GM19395 (cell line): ENCODE measurements around the gene SQOR.

Experiments
- ATAC-seq: cut with Tn5 transposase; IDR thresholded peaks from one replicate; pipeline ENCODE4 v1.9.1; 2021; ENCODE audit warnings: mild to moderate bottlenecking, moderate library complexity; ENCODE audit not compliant: unreplicated experiment

The SQOR gene

GRCh38 chr15:45634432-45635190, at the start of gene SQOR:
Gene SQOR, plus strand, starts transcription at chr15:45635029. Its CDS starts 23,895 bp downstream, at chr15:45658924.
- peak; percentile 75 for ATAC-seq

GRCh38 chr15:45585069-45585791, 49.6 kb upstream of the SQOR start:
- no peak for ATAC-seq

- no peak for ATAC-seq
Measured at GRCh38 chr15:45586125-45586524, 48.7 kb upstream of the SQOR start.

GRCh38 chr15:45586601-45587094, 48.2 kb upstream of the SQOR start:
- ATAC-seq, result peak; percentile 13

GRCh38 chr15:45587095-45587862, 47.5 kb upstream of the SQOR start, which contains the start of gene BLOC1S6:
Gene BLOC1S6, plus strand, starts transcription at chr15:45587379. Its CDS starts 65 bp downstream, at chr15:45587444.
- ATAC-seq, result peak; percentile 85

- no peak for ATAC-seq
Measured at GRCh38 chr15:45587863-45588170, 47.0 kb upstream of the SQOR start.

GRCh38 chr15:45588219-45588875, 46.5 kb upstream of the SQOR start:
- ATAC-seq, result no peak

GRCh38 chr15:45589256-45589655, 45.6 kb upstream of the SQOR start:
- no peak for ATAC-seq

GRCh38 chr15:45594319-45594718, 40.5 kb upstream of the SQOR start:
- no peak for ATAC-seq

- no peak for ATAC-seq
Measured at GRCh38 chr15:45594835-45595530, 39.8 kb upstream of the SQOR start.

GRCh38 chr15:45603881-45604280, 30.9 kb upstream of the SQOR start:
- no peak for ATAC-seq

GRCh38 chr15:45604326-45604725, 30.5 kb upstream of the SQOR start:
- ATAC-seq, result no peak

- no peak for ATAC-seq
Measured at GRCh38 chr15:45606413-45606812, 28.4 kb upstream of the SQOR start.

GRCh38 chr15:45606841-45607240, 28.0 kb upstream of the SQOR start:
- ATAC-seq, result no peak

GRCh38 chr15:45611305-45611704, 23.5 kb upstream of the SQOR start:
- ATAC-seq, result no peak

GRCh38 chr15:45612790-45613415, 21.9 kb upstream of the SQOR start:
- no peak for ATAC-seq

GRCh38 chr15:45616901-45617323, 17.9 kb upstream of the SQOR start:
- no peak for ATAC-seq

GRCh38 chr15:45618813-45619212, 16.0 kb upstream of the SQOR start:
- no peak for ATAC-seq

- no peak for ATAC-seq
Measured at GRCh38 chr15:45628136-45628535, 6.7 kb upstream of the SQOR start.
